HG03103 (cell line): ENCODE results near the gene CCRL2.

Experiments used
- ATAC-seq: cut with Tn5 transposase; IDR thresholded peaks from one replicate; pipeline ENCODE4 v1.9.1; 2021; ENCODE audit warnings: low read depth; ENCODE audit not compliant: unreplicated experiment

The CCRL2 gene, protein sequence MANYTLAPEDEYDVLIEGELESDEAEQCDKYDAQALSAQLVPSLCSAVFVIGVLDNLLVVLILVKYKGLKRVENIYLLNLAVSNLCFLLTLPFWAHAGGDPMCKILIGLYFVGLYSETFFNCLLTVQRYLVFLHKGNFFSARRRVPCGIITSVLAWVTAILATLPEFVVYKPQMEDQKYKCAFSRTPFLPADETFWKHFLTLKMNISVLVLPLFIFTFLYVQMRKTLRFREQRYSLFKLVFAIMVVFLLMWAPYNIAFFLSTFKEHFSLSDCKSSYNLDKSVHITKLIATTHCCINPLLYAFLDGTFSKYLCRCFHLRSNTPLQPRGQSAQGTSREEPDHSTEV

DNA sequence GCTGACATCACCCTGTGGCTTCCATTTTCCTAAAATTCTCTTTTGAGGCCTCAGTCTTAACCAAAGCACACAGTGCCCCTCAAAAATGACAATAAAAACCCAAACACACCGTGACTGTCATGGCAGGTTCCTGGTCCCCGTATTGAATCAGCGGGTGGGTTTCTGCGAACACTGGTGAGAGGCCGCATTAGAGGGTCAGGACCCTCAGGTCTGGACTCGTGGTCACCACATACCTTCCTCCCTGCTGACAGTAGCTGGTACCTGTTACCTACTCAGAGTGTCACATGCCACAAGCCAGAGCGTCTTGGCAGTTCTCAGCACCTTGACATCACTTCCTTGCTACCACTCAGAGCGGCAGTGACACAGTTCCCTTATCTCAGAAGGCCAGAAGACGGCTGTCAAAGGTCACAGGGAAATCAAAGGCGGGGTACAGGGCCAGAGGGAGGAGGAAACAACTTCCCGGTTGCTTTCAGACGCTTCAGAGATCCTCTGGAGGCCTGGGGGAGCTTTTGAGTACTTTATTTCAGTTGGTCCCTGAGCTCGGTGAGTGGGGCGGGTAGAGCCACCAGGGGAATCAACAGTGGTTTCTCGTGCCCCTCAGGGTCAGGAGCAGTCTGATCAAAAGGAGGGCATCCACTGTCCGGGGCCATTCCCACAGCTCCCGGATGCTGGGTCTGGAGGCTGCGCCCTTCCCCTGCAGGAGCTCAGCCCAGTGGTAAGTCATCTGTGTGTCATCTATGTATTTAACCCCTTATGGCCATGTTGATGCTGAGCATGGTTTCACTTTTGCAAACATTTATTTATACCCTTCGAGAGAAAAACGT lies at the start of gene CCRL2, which contains the start of gene CCR5AS:
TSS of gene CCRL2 (plus strand) at position 472 of the 824 bp plus-strand sequence. CDS start 821 bp downstream, outside the sequence.
TSS of gene CCR5AS (minus strand) at position 279 of the 824 bp plus-strand sequence.
- peak; percentile 54 for ATAC-seq

DNA sequence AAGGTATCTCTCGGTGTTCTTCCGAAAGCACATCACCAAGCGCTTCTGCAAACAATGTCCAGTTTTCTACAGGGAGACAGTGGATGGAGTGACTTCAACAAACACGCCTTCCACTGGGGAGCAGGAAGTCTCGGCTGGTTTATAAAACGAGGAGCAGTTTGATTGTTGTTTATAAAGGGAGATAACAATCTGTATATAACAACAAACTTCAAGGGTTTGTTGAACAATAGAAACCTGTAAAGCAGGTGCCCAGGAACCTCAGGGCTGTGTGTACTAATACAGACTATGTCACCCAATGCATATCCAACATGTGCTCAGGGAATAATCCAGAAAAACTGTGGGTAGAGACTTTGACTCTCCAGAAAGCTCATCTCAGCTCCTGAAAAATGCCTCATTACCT lies 48.6 kb upstream of the CCRL2 start:
- ATAC-seq, result no peak

DNA sequence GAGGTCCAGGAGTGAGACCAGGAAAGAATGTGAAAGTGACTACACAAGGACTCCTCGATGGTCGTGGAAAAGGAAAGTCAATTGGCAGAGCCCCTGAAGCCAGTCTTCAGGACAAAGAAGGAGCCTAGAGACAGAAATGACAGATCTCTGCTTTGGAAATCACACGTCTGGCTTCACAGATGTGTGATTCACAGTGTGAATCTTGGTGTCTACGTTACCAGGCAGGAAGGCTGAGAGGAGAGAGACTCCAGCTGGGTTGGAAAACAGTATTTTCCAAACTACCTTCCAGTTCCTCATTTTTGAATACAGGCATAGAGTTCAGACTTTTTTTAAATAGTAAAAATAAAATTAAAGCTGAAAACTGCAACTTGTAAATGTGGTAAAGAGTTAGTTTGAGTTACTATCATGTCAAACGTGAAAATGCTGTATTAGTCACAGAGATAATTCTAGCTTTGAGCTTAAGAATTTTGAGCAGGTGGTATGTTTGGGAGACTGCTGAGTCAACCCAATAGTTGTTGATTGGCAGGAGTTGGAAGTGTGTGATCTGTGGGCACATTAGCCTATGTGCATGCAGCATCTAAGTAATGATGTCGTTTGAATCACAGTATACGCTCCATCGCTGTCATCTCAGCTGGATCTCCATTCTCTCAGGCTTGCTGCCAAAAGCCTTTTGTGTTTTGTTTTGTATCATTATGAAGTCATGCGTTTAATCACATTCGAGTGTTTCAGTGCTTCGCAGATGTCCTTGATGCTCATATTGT lies 47.1 kb upstream of the CCRL2 start:
- peak; percentile 69 for ATAC-seq

DNA sequence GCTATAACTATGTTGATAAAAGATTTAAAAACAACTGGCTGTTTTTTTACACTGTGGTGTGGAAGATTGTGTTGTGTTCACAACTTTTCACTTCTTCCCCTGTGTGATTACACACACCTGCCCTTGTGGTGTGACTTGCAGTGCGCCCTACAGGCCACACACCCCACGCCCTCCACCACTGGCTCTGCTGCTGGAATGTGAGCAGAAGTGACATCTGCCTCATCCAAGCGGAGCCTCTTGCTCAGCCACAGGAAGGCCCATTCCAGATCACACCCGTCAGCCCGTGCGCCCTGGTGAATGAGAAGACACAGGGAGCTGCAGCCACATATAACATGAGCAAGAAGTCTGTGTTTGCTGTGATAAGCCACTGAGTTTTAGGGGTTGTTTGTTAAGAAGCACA lies 46.2 kb upstream of the CCRL2 start:
- no peak for ATAC-seq

DNA sequence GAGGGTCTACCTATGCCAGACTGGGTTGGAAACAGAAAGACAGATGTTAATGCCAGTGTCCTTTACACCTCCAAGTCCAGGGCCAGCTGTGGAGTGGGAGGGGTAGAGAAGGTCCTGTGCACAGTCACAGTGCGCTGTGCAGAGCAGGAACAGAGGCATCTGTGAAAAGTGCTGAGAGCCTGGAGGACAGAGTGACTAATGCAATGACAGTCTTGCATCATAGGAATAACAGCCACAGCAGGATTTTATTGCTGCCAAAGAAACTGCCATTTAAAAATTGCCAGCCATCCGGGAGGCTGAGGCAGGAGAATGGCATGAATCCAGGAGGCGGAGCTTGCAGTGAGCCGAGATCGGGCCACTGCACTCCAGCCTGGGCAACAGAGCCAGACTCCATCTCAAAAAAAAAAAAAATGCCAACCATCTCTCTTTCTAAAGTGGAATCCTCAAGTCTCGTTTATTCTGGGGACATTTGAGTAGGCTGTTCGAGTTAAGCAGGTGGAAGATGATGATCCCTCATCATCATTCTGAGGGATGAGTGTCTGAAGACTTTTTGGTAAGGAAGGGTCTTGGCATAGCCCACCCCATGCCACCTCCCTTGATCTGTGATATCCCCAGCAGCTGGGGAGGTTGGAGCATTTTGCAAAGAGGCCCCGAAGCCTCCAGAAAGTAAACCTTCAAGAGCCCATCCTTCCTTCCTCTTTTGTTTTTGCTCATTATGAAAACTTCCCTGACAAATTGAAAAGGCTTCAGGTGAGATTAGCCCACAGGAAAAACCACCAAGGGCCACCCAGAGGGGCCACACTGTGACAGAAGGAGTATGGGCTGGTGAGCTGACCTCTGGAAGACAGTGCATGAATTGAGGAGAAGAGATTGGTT lies 45.4 kb upstream of the CCRL2 start:
- ATAC-seq, result no peak

DNA sequence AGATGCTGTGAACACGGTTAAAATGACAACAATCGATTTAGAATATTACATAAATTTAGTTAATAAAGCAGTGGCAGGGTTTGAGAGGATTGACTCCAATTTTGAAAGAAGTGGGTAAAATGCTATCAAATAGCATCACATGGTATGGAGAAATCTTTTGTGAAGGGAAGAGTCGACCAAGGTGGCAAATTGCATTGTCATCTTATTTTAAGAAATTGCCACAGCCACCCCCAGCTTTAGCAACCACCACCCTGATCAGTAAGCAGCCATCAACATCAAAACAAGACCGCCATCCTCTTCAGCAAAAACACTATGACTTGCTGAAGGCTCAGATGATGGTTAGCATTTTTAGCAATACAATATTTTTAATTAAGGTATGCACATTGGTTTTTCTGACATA lies 42.0 kb upstream of the CCRL2 start:
- no peak for ATAC-seq

DNA sequence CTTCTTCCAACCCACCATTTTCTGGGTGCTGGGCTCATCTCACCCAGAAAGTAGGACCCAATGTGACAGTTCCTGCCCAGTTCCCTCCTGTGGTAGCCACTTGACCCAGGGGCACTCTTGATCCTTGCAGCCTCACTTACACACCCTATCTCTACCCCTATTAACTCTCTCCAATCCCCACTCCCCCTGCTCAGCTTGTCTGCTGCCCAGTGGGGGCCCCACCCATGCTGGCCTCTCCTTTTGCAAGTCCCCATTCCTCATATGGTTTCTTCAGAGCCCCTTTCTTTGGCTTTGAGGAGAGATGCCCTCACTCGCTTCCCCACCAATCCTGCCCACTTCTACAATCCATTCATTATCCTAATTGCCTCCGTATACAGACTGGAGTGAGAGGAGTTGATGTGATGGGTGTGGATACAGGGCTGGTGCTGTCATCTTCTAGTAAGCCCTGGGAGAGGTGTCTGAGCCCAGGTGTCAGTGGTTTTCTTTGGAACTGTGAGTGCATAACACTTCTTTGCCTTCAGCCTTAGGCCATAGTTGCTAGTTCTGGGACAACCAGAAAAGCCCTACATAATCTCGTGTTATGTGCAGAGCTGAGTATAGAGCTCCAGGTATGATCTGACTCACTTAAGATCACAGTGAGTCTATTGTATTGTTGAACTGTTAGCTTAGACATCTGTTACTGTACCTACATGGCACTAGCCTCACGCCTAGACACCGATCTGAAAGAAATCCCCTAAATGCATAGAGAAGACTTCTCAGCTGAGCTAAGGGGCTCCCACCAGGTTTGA lies 41.1 kb upstream of the CCRL2 start:
- no peak for ATAC-seq

DNA sequence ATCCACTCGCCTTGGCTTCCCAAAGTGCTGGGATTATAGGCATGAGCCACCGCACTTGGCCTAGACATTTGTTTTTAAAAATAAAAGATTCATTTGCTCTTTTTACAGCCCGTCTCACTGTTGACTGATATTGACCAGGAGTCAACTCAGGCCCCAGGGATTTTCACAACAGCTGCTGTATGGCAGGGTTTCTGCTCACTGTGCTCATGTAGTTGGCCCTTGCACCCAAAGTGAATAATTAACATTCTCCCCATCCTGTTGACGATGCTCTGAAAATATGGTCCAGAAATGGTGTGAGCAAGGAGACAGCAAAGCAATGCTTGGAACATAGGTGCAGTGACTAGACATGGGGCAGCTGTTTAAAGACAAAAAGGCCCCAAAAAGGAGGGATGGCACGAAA lies 39.2 kb upstream of the CCRL2 start:
- no peak for ATAC-seq

DNA sequence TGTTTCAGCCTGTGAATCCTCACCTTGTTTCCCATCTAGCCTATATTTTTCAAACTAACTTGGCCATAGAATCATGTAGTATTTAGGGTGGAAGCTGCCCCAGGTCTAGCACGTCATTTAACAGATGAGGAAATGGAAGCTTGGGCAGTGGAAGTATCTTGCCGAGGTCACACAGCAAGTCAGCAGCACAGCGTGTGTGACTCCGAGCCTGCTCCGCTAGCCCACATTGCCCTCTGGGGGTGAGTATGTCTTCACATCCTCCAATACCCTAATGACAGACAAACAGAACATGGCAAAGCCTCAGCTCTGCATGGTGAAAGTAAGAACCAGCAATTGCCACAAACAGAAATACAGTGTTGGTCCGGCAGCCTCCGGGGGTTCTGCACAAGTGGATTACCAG lies 38.5 kb upstream of the CCRL2 start:
- ATAC-seq, result no peak

DNA sequence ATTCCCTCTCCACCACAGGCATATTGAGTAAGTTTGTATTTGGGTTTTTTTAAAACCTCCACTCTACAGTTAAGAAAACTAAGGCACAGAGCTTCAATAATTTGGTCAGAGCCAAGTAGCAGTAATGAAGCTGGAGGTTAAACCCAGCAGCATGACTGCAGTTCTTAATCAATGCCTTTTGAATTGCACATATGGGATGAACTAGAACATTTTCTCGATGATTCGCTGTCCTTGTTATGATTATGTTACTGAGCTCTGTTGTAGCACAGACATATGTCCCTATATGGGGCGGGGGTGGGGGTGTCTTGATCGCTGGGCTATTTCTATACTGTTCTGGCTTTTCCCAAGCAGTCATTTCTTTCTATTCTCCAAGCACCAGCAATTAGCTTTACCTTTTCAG lies 37.9 kb upstream of the CCRL2 start:
- no peak for ATAC-seq

DNA sequence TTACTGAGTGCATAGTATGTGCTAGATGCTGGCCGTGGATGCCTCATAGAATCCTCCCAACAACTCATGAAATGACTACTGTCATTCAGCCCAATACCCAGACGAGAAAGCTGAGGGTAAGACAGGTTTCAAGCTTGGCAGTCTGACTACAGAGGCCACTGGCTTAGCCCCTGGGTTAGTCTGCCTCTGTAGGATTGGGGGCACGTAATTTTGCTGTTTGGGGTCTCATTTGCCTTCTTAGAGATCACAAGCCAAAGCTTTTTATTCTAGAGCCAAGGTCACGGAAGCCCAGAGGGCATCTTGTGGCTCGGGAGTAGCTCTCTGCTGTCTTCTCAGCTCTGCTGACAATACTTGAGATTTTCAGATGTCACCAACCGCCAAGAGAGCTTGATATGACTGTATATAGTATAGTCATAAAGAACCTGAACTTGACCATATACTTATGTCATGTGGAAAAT lies 37.4 kb upstream of the CCRL2 start:
- ATAC-seq, result no peak

DNA sequence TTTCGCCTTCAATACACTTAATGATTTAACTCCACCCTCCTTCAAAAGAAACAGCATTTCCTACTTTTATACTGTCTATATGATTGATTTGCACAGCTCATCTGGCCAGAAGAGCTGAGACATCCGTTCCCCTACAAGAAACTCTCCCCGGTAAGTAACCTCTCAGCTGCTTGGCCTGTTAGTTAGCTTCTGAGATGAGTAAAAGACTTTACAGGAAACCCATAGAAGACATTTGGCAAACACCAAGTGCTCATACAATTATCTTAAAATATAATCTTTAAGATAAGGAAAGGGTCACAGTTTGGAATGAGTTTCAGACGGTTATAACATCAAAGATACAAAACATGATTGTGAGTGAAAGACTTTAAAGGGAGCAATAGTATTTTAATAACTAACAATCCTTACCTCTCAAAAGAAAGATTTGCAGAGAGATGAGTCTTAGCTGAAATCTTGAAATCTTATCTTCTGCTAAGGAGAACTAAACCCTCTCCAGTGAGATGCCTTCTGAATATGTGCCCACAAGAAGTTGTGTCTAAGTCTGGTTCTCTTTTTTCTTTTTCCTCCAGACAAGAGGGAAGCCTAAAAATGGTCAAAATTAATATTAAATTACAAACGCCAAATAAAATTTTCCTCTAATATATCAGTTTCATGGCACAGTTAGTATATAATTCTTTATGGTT lies 36.1 kb upstream of the CCRL2 start, which contains the start of gene CCR5:
TSS of gene CCR5 (plus strand) at position 108 of the 680 bp plus-strand sequence. CDS start 1,957 bp downstream, outside the sequence.
- no peak for ATAC-seq

DNA sequence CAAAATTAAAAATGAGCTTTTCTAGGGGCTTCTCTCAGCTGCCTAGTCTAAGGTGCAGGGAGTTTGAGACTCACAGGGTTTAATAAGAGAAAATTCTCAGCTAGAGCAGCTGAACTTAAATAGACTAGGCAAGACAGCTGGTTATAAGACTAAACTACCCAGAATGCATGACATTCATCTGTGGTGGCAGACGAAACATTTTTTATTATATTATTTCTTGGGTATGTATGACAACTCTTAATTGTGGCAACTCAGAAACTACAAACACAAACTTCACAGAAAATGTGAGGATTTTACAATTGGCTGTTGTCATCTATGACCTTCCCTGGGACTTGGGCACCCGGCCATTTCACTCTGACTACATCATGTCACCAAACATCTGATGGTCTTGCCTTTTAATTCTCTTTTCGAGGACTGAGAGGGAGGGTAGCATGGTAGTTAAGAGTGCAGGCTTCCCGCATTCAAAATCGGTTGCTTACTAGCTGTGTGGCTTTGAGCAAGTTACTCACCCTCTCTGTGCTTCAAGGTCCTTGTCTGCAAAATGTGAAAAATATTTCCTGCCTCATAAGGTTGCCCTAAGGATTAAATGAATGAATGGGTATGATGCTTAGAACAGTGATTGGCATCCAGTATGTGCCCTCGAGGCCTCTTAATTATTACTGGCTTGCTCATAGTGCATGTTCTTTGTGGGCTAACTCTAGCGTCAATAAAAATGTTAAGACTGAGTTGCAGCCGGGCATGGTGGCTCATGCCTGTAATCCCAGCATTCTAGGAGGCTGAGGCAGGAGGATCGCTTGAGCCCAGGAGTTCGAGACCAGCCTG lies 35.3 kb upstream of the CCRL2 start:
- ATAC-seq, result no peak

DNA sequence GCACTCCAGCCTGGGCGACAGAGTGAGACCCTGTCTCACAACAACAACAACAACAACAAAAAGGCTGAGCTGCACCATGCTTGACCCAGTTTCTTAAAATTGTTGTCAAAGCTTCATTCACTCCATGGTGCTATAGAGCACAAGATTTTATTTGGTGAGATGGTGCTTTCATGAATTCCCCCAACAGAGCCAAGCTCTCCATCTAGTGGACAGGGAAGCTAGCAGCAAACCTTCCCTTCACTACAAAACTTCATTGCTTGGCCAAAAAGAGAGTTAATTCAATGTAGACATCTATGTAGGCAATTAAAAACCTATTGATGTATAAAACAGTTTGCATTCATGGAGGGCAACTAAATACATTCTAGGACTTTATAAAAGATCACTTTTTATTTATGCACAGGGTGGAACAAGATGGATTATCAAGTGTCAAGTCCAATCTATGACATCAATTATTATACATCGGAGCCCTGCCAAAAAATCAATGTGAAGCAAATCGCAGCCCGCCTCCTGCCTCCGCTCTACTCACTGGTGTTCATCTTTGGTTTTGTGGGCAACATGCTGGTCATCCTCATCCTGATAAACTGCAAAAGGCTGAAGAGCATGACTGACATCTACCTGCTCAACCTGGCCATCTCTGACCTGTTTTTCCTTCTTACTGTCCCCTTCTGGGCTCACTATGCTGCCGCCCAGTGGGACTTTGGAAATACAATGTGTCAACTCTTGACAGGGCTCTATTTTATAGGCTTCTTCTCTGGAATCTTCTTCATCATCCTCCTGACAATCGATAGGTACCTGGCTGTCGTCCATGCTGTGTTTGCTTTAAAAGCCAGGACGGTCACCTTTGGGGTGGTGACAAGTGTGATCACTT lies 34.3 kb upstream of the CCRL2 start:
- no peak for ATAC-seq

DNA sequence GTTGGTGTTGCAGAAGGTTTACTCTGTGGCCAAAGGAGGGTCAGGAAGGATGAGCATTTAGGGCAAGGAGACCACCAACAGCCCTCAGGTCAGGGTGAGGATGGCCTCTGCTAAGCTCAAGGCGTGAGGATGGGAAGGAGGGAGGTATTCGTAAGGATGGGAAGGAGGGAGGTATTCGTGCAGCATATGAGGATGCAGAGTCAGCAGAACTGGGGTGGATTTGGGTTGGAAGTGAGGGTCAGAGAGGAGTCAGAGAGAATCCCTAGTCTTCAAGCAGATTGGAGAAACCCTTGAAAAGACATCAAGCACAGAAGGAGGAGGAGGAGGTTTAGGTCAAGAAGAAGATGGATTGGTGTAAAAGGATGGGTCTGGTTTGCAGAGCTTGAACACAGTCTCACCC lies 32.3 kb upstream of the CCRL2 start:
- no peak for ATAC-seq

DNA sequence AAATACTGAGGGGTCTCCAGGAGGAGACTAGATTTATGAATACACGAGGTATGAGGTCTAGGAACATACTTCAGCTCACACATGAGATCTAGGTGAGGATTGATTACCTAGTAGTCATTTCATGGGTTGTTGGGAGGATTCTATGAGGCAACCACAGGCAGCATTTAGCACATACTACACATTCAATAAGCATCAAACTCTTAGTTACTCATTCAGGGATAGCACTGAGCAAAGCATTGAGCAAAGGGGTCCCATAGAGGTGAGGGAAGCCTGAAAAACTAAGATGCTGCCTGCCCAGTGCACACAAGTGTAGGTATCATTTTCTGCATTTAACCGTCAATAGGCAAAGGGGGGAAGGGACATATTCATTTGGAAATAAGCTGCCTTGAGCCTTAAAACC lies 31.8 kb upstream of the CCRL2 start:
- no peak for ATAC-seq

DNA sequence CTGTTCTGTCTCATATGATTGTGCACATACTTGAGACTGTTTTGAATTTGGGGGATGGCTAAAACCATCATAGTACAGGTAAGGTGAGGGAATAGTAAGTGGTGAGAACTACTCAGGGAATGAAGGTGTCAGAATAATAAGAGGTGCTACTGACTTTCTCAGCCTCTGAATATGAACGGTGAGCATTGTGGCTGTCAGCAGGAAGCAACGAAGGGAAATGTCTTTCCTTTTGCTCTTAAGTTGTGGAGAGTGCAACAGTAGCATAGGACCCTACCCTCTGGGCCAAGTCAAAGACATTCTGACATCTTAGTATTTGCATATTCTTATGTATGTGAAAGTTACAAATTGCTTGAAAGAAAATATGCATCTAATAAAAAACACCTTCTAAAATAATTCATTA lies 31.2 kb upstream of the CCRL2 start:
- no peak for ATAC-seq
